Measurements from ENCODE around the gene CDH23. TPM values are rescaled to one million over a fixed set of nuclear protein-coding genes. Genes with fewer than 3 reads are reported as not detected.

CDH23 gene
- total RNA-seq, 1 experiment from 2014 or later, result 7.8 TPM

DNA sequence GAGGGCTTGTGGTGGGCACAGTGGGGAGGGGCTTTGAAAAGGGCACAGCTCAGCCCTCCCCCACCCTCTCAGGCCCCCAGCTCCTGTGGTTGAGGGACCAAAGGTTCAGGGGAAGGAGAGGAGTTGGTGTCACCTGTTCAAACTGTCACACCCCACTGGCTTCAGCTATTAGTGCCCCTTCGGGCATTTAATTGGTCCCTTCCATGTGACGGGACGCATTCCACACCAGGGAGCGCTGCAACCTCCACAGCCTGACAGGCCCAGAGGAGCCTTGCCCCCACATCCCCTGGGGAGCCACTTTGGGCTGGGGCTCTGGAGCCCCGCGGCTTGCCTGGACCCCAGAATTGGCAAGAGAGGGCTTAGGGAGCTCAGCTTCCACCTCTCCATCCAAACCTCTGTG, 247.2 kb downstream of the CDH23 start:
- Histone ChIP-seq H3K4me2 (no peak overlapping the region), H3K36me3 (ENCODE audit: low read depth) (no peaks in the 10 kb centered on the region), H3K4me3 (no peak overlapping the region), H3F3A (ENCODE audit: insufficient read depth, low read depth) (no peaks in the 10 kb centered on the region; the same call in 1 of the 2 replicates), H3K27me3 (ENCODE audit: insufficient read depth, low read depth) (no peaks in the 10 kb centered on the region), H3K9me3 (ENCODE audit: insufficient read depth, low read depth) (no peaks in the 10 kb centered on the region), H3K27ac (no peak overlapping the region), H2AFZ (no peak overlapping the region), H4K20me1 (ENCODE audit: insufficient read depth) (no peaks in the 10 kb centered on the region), H3K4me1 (replicated peaks; ENCODE audit: insufficient read depth) (peaks cover 5% of the 10 kb centered on the region), H3K9me2 (ENCODE audit: insufficient read depth) (no peaks in the 10 kb centered on the region), H3K79me2 (ENCODE audit: low read depth) (no peaks in the 10 kb centered on the region)
- intact Hi-C loops (cut with micrococcal nuclease; ENCODE audit: unreplicated experiment), result no loop called here
- POLR2A ChIA-PET (ENCODE audit: unreplicated experiment), result no interaction called here
- DNase-seq, result no peak
- TF ChIP-seq, protein P1, sequence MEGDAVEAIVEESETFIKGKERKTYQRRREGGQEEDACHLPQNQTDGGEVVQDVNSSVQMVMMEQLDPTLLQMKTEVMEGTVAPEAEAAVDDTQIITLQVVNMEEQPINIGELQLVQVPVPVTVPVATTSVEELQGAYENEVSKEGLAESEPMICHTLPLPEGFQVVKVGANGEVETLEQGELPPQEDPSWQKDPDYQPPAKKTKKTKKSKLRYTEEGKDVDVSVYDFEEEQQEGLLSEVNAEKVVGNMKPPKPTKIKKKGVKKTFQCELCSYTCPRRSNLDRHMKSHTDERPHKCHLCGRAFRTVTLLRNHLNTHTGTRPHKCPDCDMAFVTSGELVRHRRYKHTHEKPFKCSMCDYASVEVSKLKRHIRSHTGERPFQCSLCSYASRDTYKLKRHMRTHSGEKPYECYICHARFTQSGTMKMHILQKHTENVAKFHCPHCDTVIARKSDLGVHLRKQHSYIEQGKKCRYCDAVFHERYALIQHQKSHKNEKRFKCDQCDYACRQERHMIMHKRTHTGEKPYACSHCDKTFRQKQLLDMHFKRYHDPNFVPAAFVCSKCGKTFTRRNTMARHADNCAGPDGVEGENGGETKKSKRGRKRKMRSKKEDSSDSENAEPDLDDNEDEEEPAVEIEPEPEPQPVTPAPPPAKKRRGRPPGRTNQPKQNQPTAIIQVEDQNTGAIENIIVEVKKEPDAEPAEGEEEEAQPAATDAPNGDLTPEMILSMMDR (conservative IDR thresholded peaks at IDR 0.05), result no peak
- no peak for TF ChIP-seq EZH2 (IDR thresholded peaks at IDR 0.05; ENCODE audit: low read depth)
- BruUV-seq (replicated peaks), result no TSS peak
- CTCF ChIA-PET, result no interaction called here

GRCh38 chr10:71644307-71645180, 247.8 kb downstream of the CDH23 start:
- Histone ChIP-seq H3K4me2 (no peak overlapping the region), H3K9me2 (ENCODE audit: insufficient read depth) (no peaks in the 10 kb centered on the region), H3K9me3 (ENCODE audit: insufficient read depth, low read depth) (no peaks in the 10 kb centered on the region), H3K27me3 (ENCODE audit: insufficient read depth, low read depth) (no peaks in the 10 kb centered on the region), H3K4me3 (no peak overlapping the region), H3F3A (ENCODE audit: insufficient read depth, low read depth) (peaks cover 5% of the 10 kb centered on the region; the same call in 1 of the 2 replicates), H3K36me3 (ENCODE audit: low read depth) (no peaks in the 10 kb centered on the region), H4K20me1 (ENCODE audit: insufficient read depth) (no peaks in the 10 kb centered on the region), H3K4me1 (replicated peaks; ENCODE audit: insufficient read depth) (peaks cover 11% of the 10 kb centered on the region), H3K27ac (no peak overlapping the region), H3K79me2 (ENCODE audit: low read depth) (no peaks in the 10 kb centered on the region), H2AFZ (no peak overlapping the region)
- DNase-seq, result no peak
- intact Hi-C loops (cut with micrococcal nuclease; ENCODE audit: unreplicated experiment), result no loop called here
- TF ChIP-seq, protein P1 (conservative IDR thresholded peaks at IDR 0.05), result no peak
- TF ChIP-seq EZH2 (IDR thresholded peaks at IDR 0.05; ENCODE audit: low read depth), result no peak
- ChIA-PET CTCF (no interaction called here), POLR2A (ENCODE audit: unreplicated experiment) (no interaction called here)
- BruUV-seq (replicated peaks), result no TSS peak

DNA sequence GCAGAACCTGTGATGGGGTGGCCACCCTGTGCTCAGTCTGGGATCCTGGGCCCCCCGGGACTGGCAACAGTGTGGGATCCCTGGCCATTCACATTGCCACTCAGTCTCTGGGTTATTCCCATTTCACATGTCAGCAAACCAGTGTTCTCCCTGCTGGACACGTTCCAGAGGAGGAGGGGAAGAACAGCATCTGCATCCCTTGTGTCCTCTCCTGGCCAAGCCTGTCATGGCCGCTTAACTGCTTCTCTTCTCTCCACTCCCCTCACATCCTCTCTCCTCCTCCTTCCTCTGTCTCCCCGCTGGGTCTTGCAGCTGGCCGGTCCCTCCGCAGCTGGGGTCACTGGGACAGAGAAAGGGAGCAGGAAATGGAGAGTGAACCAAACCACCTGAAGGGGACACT, 248.5 kb downstream of the CDH23 start:
- CTCF ChIA-PET, result no interaction called here
- H3K27ac ChIP-seq, result no peak overlapping the region
- intact Hi-C loops (cut with micrococcal nuclease; ENCODE audit: unreplicated experiment), result no loop called here
- H3K4me2 ChIP-seq, result no peak overlapping the region
- H3K27me3 ChIP-seq (ENCODE audit: insufficient read depth, low read depth), result no peaks in the 10 kb centered on the region
- H3F3A ChIP-seq (ENCODE audit: insufficient read depth, low read depth), result peaks cover 10% of the 10 kb centered on the region; the same call in 1 of the 2 replicates
- H4K20me1 ChIP-seq (ENCODE audit: insufficient read depth), result no peaks in the 10 kb centered on the region
- H3K4me1 ChIP-seq (replicated peaks; ENCODE audit: insufficient read depth), result peaks cover 18% of the 10 kb centered on the region
- H3K9me3 ChIP-seq (ENCODE audit: insufficient read depth, low read depth), result no peaks in the 10 kb centered on the region
- H3K4me3 ChIP-seq, result no peak overlapping the region
- no peak for DNase-seq
- POLR2A ChIA-PET (ENCODE audit: unreplicated experiment), result no interaction called here
- no TSS peak for BruUV-seq (replicated peaks)
- no peaks in the 10 kb centered on the region for H3K9me2 ChIP-seq (ENCODE audit: insufficient read depth)
- TF ChIP-seq, protein P1 (conservative IDR thresholded peaks at IDR 0.05), result no peak
- no peak for TF ChIP-seq EZH2 (IDR thresholded peaks at IDR 0.05; ENCODE audit: low read depth)
- H3K36me3 ChIP-seq (ENCODE audit: low read depth), result no peaks in the 10 kb centered on the region
- no peaks in the 10 kb centered on the region for H3K79me2 ChIP-seq (ENCODE audit: low read depth)
- no peak overlapping the region for H2AFZ ChIP-seq
